ENCODE measurements around the gene LHX3.

LHX3 gene

DNA sequence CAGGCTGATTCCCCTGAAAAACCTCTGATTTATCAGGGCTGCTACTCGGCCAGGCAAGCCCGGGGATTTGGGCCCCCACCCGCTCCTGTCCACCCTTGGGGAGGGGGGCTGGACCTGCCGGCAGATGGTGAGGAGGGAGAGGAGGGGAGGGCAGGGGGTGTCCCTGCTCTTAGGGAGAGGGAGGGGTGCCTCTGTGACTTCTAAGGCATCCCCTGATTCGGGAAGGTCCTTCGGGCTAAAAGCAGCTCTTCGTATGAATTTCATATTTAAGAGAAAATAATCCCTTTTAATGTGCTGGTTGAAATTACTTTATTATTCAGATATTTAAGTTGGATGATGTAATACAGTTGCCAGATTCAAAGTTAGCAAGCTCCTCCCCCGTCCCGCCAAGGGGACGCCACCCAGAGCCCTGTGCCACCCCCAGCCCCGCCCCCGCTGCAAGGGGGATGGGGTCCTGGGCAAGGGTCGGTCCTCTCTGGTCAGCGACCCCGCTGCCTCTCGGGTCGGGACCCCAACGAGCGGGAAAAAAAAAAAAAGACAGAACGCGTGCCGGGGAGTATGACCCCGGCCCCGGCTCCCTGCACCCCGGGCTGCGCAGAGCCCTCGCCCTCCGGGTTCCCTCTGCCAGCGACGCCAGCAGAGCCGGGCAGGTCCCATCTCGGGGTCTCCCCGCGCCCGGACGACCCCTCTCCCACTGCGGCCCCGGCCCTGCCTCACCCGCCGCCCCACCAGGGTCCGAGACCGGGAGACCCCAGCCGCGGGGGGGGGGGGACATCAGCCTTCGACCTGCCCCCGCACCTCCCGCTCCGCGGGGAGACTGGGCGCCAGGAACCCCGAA lies 12.4 kb downstream of the LHX3 start:
- peak; percentile 17 for DNase-seq

DNA sequence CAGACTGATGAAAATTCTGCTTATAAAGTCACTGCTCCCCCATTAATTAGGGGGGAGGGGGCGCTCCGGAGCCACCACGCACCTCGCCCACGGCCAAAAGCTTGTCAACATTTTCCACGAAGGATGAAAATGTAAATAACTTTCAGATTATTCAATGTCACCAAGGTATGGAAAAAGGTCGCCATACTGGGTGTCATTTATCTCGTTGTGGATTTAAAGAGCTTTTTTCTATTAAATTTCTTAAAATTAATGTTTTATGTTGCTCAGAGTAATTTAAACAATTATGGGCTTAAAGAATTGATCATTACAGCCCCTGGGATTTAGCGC lies 13.0 kb downstream of the LHX3 start:
- DNase-seq: no peak

DNA sequence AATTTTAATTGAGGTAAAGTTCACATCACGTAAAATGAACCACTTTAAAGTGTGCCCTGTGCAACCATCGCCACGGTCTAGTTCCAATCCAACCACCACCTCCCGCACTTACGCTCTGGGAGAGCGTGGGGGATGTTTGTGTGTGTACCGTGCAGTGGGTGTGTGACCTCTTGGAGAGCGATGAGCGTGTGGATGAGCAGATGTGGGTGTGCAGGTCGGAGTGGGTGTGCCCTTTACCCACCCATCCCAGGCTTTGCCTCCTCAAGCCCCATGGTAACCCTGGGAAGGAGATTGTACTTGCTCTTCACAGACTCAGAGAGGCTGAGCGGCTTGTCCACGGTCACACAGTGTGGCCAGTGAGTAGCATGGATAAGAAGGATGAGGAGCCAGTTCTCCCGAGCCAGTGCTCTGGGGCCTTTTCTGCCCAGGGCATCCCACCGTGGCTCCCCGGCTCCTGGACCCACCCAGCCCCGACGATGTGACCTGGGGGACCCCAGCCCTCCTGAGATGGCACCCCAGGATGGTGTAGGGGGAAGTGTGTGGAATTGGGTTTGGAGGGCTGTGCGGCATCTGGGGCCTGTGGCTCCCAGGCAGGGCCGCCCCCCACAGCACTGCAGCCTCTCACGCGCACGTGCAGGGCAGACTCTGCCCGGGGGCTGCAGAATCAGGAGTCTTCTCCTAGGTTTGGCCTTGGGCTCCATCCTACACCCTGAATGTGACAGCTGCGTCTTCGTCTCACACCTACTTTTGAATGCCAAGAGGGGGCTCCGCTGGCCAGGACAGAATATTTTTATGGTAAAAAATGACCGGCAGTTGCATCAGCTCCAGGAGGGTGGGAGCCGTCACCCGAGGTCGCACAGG lies 13.6 kb downstream of the LHX3 start:
- peak; percentile 20 for DNase-seq

DNA sequence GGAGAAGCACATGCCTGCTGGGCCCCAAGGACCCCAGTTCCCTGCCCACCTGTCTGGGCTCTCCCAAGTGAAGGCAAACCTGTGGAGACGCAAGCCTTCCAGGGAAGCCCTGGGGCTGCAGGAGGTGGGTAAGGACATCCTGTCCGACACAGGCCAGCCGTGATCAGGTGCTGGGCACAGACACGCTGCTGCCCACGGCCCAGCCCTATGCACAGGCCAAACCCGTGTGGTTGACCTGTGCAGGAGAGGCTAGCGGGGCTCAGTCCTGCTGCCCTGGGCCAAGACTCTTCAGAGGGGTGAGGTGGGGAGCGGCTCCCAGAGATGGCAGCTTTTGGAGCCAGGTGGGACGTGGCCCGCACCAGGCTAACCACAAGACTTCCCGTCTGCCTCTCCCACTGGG lies 14.3 kb downstream of the LHX3 start:
- DNase-seq: no peak

- DNase-seq: no peak
Observed at GRCh38 chr9:136190237-136190601, 14.7 kb downstream of the LHX3 start.

DNA sequence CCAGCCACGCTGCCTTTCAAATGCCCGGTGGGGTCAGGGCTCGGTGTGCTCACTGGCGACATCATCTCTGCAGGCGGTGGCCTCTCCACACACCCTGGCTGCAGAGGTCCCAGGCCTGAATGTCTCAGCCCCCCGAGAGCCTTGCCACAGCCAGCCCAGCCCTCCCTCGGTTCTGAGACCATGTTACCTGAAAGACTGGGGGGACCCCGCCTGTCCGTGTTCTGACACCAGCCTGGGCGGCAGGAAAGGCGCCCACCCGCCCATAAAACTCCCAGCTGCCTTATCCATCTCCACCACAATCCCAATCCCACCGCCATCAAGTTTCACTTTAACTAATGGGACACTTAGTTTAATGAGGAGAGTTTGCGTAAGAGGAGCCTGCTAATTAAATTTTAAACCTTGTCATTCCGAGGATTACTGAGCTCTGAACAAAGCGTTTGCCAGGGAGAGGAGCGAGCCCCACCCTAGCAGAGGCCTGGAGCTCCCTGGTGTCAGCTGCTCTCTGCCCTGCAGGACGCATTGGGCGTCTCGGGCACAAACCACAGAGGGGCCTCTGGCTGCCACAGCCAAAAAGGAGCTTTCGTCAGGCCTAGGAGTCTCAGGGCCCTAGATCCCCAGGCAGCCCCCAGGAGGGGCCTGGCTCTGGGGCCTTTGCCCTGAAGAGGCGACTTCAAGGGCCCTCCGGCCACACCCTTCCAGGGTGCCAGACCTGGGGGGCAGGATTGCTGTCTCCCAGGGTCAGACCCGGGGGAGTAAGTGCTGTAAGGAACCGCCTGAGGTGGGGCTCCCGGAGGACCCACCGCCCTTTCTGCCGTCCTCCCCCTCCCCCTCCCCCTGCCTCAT lies 15.3 kb downstream of the LHX3 start:
- DNase-seq: no peak

DNA sequence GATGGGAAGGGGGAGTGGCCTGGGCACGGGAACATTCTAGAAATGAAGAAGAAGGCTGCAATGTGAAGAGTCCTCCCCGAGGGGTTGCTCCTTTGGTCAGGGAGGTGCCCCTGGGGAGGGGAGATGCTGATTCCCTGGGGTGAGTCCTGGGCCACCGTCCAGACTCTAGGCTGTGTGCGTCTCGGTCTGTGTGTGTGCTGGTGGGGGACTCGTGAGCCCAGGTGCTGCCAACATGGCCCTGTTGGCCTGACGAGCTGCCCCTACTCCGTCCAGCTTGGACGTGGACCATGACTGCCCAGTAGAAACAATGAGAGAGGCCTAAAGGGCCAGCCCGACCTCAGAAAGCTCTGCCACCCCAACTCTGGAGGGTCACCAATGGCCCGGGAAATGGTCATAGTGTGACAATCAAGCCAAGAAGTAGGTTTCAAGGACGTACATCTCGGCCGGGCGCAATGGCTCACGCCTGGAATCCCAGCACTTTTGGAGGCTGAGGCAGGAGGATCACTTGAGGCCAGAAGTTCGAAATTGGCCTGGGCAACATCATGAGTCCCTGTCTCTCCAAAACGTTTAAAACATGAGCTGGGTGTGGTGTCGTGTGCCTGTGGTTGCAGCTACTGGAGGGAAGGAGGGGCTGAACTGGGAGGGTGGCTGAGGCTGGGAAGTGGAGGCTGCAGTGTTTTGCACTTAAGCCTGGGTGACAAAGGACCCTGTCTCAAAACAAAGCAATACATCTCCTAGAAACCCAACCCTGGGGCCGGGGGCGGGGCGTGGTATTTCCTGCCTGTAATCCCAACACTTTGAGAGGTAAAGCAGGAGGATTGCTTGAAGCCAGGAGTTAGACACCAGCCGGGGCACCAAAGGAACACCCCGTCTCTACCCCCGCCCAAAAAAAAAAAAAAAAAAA lies 17.0 kb downstream of the LHX3 start:
- no peak for DNase-seq

DNA sequence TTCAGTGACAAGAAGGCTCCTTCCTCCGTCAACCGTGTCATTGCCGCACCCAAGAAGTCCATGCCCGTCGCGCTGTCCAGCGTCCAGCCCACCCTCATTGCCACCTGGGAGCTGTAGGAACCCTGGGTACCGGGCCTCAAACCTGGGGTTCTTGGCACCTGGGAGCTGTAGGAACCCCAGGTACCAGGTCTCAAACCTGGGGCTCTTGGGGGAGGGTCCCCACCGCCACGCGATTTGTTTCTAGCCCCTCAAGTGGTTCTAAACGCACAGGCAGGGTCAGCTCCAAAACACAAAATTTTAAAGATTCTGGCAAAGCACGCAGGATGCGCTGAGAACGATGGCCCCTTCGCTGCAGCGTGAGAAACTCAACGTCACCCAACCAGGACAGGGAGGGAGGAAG lies 17.7 kb downstream of the LHX3 start:
- no peak for DNase-seq

GRCh38 chr9:136186386-136186785 lies 18.5 kb downstream of the LHX3 start:
- no peak for DNase-seq

DNA sequence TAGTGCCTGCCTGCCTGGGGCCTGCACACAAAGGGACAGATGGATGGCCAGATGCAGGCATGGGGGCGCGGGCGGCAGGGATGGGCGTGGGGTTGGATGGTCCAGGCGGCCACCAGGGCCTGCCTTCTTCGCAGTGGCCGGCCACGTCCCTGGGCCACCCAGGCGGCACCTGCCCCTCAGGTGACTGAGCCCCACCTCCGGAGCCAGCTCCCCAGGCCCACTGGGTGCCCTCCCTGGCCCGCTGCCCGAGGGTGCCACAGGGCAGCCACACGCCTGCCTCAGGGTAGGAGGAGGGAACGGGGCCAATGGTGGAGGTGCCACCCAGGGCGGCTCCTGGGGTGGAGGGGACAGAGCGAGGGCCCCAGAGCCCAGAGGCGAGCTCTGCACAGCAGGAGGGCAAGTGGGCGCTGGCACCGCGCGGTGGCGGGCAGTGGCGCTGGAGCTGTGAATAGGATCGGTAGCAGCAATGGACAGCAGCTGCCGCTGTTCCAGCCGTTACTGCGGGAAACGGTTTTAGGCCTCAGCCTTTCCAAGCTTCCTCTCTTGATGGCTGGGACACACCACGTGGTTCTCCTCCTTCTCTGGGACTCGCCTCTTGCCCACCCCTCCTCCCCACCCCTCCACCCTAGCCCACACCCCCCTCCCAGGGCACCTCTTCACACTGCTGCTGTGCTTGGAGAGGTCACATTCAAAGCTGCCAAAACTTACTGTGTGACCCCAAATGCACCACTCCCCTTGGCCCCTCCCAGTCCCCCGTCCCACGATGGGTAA lies 19.1 kb downstream of the LHX3 start:
- no peak for DNase-seq

- no peak for DNase-seq
Observed at GRCh38 chr9:136185066-136185465, 19.9 kb downstream of the LHX3 start.

- DNase-seq: no peak
Observed at GRCh38 chr9:136182850-136183422, 22.0 kb downstream of the LHX3 start.

GRCh38 chr9:136182420-136182787 lies 22.5 kb downstream of the LHX3 start:
- DNase-seq: no peak

GRCh38 chr9:136181784-136182419 lies 23.0 kb downstream of the LHX3 start:
- no peak for DNase-seq

DNA sequence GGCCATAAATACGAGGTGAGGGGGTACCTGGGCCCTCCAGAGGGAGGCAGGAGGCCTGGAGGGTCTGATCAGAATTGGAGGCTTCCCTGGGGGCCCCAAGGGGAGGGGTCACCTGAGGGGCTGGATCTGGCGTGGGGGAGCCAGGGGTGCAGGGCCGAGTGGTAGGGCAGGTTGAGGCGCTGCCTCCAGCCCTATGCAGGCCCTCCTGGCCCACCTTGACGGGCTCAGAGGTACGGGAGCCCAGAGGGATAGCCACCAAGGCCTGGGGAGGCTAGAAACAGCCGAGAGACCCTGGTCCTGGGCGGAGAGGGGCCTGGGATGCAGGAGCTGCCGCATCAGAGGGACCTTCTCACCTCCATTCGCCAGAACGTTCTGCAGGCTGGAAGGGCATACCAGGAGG lies 24.3 kb downstream of the LHX3 start:
- no peak for DNase-seq

DNA sequence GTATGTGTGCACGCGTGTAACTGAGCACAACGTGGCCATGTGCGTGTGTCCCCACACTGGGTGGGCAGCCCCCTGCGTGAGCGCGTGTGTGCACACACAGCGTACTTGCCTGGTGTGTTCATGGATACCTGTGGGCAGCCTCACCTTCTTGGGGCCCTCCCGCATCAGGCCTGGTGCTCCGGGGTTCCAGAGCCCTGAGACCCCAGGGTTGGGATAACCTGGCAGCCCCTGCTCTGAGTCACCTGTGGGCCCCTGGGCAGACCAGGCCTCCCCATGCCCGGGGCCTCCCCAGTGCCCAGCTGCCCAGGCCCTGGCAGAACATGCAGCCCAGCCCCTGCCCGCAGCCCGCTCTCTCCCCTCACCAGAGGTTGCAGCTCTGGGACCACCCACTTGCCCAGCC lies 25.2 kb downstream of the LHX3 start:
- no peak for DNase-seq

DNA sequence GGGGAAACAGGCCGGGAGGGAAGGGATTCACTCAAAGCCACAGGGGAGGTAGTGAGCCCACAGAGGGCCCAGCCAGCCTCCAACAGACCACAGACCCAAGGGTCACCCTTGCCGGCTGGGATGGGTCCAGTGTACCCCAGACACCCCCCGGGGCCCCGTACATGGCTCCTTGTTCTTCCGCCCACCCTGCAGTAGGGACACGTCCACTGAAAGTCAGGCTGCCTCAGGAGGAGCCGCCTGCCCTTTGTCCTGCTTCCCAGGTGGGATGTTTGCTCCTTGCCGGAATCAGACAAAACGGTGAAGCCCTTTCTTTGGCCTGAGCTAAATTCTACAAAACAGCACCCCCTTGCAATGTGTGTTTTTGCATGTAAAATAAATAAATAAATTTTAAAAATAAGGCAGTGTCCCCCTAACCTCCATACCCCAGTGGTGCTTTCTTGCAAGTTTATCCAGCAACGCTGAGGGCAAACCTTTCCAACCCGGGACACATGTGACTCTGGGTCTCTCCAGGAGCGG lies 25.8 kb downstream of the LHX3 start:
- DNase-seq: no peak

- no peak for DNase-seq
Observed at GRCh38 chr9:136178773-136179075, 26.2 kb downstream of the LHX3 start.

- no peak for DNase-seq
Observed at GRCh38 chr9:136178061-136178772, 26.7 kb downstream of the LHX3 start.

DNA sequence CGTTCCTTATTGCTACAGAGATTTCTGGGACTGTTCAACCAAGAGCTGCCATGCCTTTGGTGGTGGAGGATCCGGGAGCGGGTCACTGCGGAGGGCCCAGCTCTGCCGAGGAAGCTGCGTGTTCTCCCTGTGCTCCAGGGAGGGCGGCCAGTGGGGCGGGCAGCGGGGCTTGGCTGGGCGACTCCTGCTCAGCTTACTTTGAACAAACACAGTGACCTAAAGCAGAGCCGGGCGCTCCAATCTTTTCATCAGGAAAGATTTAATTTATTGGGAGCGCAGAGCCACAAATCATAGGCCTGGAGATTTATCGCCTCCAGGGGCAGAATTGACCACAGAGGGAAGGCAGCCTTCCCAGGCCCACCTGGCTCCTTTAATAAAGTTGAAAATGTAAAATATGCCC lies 27.7 kb downstream of the LHX3 start:
- no peak for DNase-seq

All from fibroblast of skin of abdomen (primary cell).